ENCODE results near the gene ANO6.

Gene ANO6

DNA sequence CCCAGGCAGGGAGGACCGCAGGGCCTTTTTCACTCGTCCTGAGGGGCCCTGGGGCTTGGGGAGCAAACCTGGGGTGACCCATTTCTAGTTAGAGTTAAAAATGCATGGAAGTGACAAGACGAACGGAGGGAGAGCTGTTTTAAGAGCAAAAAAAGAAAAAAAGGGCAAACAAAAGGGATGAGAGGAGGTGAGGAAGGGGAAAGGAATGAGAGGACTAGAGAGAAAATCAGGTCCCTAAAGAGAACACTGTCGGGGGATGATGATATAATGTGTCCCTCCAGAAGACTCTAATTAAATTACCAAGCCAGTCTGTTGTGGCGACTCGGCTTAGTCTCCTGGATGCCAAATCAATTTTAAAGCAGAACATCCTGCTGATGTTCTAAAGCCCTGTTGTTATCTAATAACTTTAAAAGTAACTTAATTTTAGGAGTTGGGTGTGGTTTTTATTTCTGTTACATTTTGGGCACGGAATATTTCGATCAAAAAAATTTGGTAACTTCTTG, 1.1 kb downstream of the ANO6 start:
- DNase-seq (ENCODE audit: low read depth) = no peak
- TF ChIP-seq, protein P1, sequence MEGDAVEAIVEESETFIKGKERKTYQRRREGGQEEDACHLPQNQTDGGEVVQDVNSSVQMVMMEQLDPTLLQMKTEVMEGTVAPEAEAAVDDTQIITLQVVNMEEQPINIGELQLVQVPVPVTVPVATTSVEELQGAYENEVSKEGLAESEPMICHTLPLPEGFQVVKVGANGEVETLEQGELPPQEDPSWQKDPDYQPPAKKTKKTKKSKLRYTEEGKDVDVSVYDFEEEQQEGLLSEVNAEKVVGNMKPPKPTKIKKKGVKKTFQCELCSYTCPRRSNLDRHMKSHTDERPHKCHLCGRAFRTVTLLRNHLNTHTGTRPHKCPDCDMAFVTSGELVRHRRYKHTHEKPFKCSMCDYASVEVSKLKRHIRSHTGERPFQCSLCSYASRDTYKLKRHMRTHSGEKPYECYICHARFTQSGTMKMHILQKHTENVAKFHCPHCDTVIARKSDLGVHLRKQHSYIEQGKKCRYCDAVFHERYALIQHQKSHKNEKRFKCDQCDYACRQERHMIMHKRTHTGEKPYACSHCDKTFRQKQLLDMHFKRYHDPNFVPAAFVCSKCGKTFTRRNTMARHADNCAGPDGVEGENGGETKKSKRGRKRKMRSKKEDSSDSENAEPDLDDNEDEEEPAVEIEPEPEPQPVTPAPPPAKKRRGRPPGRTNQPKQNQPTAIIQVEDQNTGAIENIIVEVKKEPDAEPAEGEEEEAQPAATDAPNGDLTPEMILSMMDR (IDR thresholded peaks at IDR 0.05; ENCODE audit: low read depth, low read length, missing control alignments) = no peak
- H3K4me3 ChIP-seq (ENCODE audit: low read depth, low read length) = peak overlapping the region; percentile 71

GRCh38 chr12:45217846-45218245, 2.0 kb downstream of the ANO6 start:
- H3K4me3 ChIP-seq (ENCODE audit: low read depth, low read length) = peak overlapping the region; percentile 71
- no peak for DNase-seq (ENCODE audit: low read depth)
- TF ChIP-seq, protein P1 (IDR thresholded peaks at IDR 0.05; ENCODE audit: low read depth, low read length, missing control alignments) = no peak

- no peak overlapping the region for H3K4me3 ChIP-seq (ENCODE audit: low read depth, low read length)
- DNase-seq (ENCODE audit: low read depth) = no peak
- TF ChIP-seq, protein P1 (IDR thresholded peaks at IDR 0.05; ENCODE audit: low read depth, low read length, missing control alignments) = no peak
Observed at GRCh38 chr12:45219621-45220020, 3.7 kb downstream of the ANO6 start.

DNA sequence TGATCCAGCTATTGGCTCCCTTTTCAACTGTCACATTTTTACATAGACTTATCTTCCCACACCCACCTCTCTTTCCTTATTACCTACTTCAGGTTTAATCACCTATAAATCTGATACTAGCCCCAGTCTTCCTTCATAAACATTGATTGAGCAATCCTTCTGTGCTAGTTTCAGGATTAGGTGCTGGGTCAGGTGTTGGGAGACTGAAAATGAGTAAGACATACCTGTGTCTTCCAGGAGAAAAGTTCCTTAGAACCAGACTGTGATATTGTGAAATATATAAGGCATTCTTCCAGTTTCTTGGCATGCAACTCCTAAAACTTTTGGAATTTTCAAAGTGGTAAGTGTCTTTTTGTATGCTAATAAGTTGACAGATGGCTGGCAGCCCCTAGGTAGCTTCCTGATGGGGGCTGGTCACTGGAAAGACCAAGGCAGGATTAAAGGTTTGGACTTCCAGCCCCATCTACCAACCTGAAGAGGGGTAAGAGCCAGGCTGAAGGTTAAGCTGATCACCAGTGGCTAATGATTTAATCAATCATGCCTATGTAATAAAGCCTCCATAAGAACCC, 4.6 kb downstream of the ANO6 start:
- TF ChIP-seq, protein P1 (IDR thresholded peaks at IDR 0.05; ENCODE audit: low read depth, low read length, missing control alignments) = no peak
- no peak overlapping the region for H3K4me3 ChIP-seq (ENCODE audit: low read depth, low read length)

GRCh38 chr12:45220969-45221368, 5.1 kb downstream of the ANO6 start:
- no peak overlapping the region for H3K4me3 ChIP-seq (ENCODE audit: low read depth, low read length)
- TF ChIP-seq, protein P1 (IDR thresholded peaks at IDR 0.05; ENCODE audit: low read depth, low read length, missing control alignments) = no peak
- no peak for DNase-seq (ENCODE audit: low read depth)

More for the DNA sequence above, 4.6 kb downstream of the ANO6 start:
- no peak for DNase-seq (ENCODE audit: low read depth)

GRCh38 chr12:45223868-45224267, 8.0 kb downstream of the ANO6 start:
- DNase-seq (ENCODE audit: low read depth) = no peak
- TF ChIP-seq, protein P1 (IDR thresholded peaks at IDR 0.05; ENCODE audit: low read depth, low read length, missing control alignments) = no peak
- H3K4me3 ChIP-seq (ENCODE audit: low read depth, low read length) = no peak overlapping the region

DNA sequence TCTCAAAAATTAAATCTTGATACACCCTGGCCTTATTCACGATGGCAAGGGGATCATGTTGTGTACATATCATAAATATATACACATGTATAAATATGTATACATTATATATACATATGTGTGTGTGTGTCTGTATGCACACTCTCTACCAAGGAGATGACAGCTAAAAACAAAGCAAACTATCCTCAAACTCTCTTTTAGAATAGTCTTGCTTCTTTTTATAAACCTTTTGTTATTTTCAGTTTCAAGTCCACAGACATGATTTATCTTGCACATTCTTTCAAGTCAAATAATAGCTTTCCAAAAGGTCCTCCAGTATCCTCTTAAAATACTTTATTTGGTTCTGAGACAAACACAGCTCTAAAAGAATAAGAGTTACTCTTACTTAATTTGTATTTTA, 8.4 kb downstream of the ANO6 start:
- no peak overlapping the region for H3K4me3 ChIP-seq (ENCODE audit: low read depth, low read length)
- TF ChIP-seq, protein P1 (IDR thresholded peaks at IDR 0.05; ENCODE audit: low read depth, low read length, missing control alignments) = no peak
- no peak for DNase-seq (ENCODE audit: low read depth)
